GM20000 (cell line): ENCODE data around the gene FLNB.
"Not testable (repeated sequence)": the region's sequence is repeated elsewhere in the genome, so short reads cannot be mapped to it uniquely, and the experiment has no call there.

Experiments used
- DNase-seq: peaks from one replicate; pipeline ENCODE4 v3.0.0; 2012; ENCODE audit warnings: low spot score
- TF ChIP-seq, protein P1 (sequence below): IDR thresholded peaks from 2 replicates; pipeline ENCODE4 v1.5.1; 2012; ENCODE audit warnings: mild to moderate bottlenecking, control low read depth; ENCODE audit errors: extremely low read depth, missing control alignments

FLNB gene

GRCh38 chr3:57982561-57983243, 25.5 kb upstream of the FLNB start:
- DNase-seq: no peak
- TF ChIP-seq, protein P1, sequence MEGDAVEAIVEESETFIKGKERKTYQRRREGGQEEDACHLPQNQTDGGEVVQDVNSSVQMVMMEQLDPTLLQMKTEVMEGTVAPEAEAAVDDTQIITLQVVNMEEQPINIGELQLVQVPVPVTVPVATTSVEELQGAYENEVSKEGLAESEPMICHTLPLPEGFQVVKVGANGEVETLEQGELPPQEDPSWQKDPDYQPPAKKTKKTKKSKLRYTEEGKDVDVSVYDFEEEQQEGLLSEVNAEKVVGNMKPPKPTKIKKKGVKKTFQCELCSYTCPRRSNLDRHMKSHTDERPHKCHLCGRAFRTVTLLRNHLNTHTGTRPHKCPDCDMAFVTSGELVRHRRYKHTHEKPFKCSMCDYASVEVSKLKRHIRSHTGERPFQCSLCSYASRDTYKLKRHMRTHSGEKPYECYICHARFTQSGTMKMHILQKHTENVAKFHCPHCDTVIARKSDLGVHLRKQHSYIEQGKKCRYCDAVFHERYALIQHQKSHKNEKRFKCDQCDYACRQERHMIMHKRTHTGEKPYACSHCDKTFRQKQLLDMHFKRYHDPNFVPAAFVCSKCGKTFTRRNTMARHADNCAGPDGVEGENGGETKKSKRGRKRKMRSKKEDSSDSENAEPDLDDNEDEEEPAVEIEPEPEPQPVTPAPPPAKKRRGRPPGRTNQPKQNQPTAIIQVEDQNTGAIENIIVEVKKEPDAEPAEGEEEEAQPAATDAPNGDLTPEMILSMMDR: no peak

GRCh38 chr3:57983734-57984518, 24.3 kb upstream of the FLNB start:
- DNase-seq: peak; percentile 74
- TF ChIP-seq, protein P1: no peak

DNA sequence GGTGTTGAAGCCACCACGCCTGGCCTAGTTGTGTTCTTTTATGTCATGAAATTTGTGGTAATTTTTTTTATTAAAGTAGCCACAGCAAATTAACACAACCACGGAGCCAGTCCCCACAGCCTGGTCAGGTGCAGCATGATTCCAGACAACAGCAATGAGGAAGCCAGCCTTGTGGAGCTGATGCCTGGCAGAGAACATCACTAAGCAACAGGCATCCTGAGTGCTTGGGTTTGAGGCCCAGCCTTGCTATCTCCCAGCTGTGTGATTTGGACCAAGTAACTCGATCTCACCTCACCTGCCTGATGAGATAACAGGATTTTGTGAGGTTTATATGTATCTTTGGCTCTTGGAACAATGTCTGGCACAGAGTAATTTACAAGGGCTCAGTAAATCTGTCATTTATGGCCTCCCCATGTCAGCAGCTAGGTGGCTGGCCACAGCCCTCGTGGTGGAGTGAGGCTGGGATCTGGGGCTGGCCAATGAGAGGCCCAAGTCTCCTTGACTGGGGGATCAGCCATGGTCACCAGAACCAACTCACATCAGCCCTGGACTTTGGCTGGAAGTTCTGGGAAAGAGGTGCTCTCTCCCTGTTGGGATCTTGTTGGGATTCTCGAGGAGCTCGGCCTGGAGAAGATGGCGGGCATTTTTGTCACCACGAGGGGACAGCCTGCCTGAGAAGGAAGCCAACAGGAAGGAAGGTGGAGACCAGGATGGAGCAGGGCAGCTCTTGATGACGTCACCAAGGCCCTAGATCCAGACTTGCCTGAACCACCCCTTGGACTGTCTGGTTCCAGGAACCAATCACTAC, 22.8 kb upstream of the FLNB start:
- TF ChIP-seq, protein P1: no peak
- DNase-seq: no peak

DNA sequence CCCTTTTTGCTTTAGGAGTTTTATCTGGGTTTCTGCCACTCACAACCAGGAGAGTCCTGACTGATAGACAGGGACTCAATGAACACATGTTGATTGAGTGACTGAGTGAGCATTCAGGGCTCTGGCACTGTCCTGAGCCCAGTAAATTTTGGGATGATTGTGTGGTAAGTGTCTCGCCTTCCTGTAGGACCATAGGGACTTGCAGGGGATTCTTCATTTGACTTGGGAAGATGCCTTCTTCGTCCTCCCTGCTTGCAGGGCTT, 22.3 kb upstream of the FLNB start:
- TF ChIP-seq, protein P1: no peak
- no peak for DNase-seq

GRCh38 chr3:57986261-57986660, 22.0 kb upstream of the FLNB start:
- TF ChIP-seq, protein P1: no peak

DNA sequence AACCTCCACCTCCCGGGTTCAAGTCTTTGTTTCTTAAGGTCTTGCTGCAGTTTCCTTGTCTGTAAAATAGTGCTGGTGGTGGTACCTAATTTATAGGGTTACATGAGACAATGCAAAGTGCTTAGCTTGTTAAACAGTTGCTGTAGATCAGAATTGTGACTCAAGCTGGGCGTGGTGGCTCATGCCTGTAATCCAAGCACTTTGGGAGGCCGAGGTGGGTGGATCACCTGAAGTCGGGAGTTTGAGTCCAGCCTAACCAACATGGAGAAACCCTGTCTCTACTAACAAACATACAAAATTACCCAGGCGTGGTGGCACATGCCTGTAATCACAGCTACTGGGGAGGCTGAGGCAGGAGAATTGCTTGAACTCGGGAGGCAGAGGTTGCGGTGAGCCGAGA, 19.0 kb upstream of the FLNB start:
- DNase-seq: not testable (repeated sequence)

More at GRCh38 chr3:57986261-57986660, 22.0 kb upstream of the FLNB start:
- no peak for DNase-seq

DNA sequence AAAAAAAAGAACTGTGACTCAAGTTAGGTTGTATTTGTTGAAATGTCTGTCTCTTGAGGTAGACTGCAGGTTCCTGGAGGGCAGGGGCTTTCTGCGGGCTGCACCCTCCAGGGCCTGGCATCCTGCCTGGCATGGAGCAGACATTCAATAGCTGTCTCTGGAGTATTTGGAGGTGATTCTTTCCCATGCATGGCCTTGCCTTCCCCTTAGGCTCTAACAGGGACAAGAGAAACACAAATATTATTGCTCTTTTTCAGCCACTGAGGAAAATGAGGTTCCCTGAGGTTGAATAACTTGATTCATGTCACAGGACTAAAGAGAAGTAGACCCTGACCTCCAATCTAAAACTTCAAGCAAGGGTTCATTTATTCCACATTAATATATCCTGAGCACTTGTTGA, 18.6 kb upstream of the FLNB start:
- DNase-seq: no peak
- TF ChIP-seq, protein P1: no peak
